HEK293T (cell line): Measurements from ENCODE around the gene PRELID3B.

Source experiments
- BHLHE40 ChIP-seq: fragments of 450-650 bp; IDR thresholded peaks from 2 replicates; pipeline ENCODE4 v1.6.1; 2016; ENCODE audit warnings: mild to moderate bottlenecking, moderate library complexity, borderline replicate concordance
- ELF4 ChIP-seq: fragments of 450-650 bp; IDR thresholded peaks from 2 replicates; pipeline ENCODE4 v1.6.1; 2017; ENCODE audit warnings: antibody characterized with exemption
- FOXM1 ChIP-seq: fragments of 450-650 bp; IDR thresholded peaks from 2 replicates; pipeline ENCODE4 v1.6.1; 2017; ENCODE audit warnings: mild to moderate bottlenecking, borderline replicate concordance
- HDGF ChIP-seq: fragments of 450-650 bp; IDR thresholded peaks from 2 replicates; pipeline ENCODE4 v1.6.1; 2017; ENCODE audit warnings: antibody characterized with exemption, borderline replicate concordance
- L3MBTL2 ChIP-seq: fragments of 450-650 bp; conservative IDR thresholded peaks from 2 replicates; pipeline ENCODE4 v1.6.1; 2016; ENCODE audit warnings: mild to moderate bottlenecking
- PKNOX1 ChIP-seq: fragments of 450-650 bp; IDR thresholded peaks from 2 replicates; pipeline ENCODE4 v1.6.1; 2016
- SUZ12 ChIP-seq: fragments of 450-650 bp; IDR thresholded peaks from 2 replicates; pipeline ENCODE4 v1.6.1; 2016; ENCODE audit warnings: mild to moderate bottlenecking

- TF ChIP-seq BHLHE40 = no peak
- no peak for TF ChIP-seq FOXM1
- TF ChIP-seq HDGF = no peak
- TF ChIP-seq L3MBTL2 = no peak
- TF ChIP-seq ELF4 = no peak
- TF ChIP-seq SUZ12 = no peak
- no peak for TF ChIP-seq PKNOX1
These were observed 44.3 kb upstream of the PRELID3B start for GRCh38 chr20:59086923-59087322.
